Measurements from ENCODE around the gene TOP2B. TPM values are rescaled to one million over a fixed set of nuclear protein-coding genes. Genes with fewer than 3 reads are reported as not detected.

The TOP2B gene
- total RNA-seq, 1 donor from 2014 or later = 113 TPM

DNA sequence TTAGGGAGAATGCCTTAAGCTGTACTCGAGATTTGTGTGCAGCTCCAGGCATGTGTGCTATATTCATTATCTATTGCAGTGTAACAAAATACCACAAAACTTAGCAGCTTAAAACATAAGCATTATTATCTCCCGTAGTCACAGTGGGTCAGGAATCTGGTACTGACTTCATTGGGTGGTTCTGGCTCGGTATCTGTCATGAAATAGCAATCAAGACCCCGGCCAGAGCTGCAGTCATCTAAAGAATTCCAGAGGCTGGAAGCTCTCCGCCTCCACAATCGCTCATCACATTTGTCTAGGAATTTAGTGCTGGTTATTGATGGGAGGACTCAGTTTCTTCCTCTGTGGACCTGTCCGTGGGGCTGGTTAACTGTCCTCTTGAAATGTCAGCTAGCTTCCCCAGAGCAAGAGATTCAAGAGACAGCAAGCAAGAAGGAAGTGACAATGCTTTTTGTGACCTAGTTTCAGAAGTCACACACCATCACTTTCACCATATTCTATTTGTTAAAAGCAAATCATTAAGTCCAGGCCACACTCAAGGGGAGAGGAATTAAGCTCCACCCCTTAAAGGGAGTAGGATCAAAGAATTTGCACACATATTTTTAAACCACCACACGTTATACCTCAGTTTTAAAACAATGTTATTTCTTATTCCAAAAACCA lies 76.1 kb downstream of the TOP2B start:
- ATAC-seq (no peak), DNase-seq (no peak)
- intact Hi-C loops (cut with micrococcal nuclease) = no loop called here

DNA sequence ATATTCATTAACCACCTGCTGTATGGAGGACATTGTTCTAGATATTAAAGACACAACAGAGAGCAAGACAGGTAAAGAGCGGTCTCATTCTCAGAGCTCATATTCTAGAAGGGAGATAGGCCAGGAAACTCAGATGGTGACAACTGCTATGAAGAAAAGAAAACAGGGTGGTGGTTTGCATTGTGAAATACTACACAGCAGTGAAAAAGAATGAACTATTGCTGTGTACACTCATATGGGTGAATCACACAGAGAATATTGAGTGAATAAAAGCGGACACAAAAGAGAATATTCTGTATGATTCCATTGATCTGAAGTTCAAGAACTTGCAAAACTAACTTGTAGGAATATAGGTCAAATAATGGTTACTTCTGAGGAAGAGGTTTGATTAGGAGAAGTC lies 76.7 kb downstream of the TOP2B start:
- intact Hi-C loops (cut with micrococcal nuclease) = no loop called here
- ATAC-seq (no peak), DNase-seq (no peak)

- intact Hi-C loops (cut with micrococcal nuclease) = no loop called here
- DNase-seq (no peak), ATAC-seq (peak; percentile 12)
These were observed 77.2 kb downstream of the TOP2B start for GRCh38 chr3:25587526-25587925.

GRCh38 chr3:25587094-25587493 lies 77.6 kb downstream of the TOP2B start:
- ATAC-seq (peak; percentile 31), DNase-seq (no peak)
- intact Hi-C loops (cut with micrococcal nuclease) = no loop called here

- intact Hi-C loops (cut with micrococcal nuclease) = no loop called here
- DNase-seq (no peak), ATAC-seq (no peak)
These were observed 78.2 kb downstream of the TOP2B start for GRCh38 chr3:25586553-25586952.

- DNase-seq = no peak
- intact Hi-C loops (cut with micrococcal nuclease) = no loop called here
- no peak for ATAC-seq
These were observed 78.6 kb downstream of the TOP2B start for GRCh38 chr3:25586167-25586505.

- ATAC-seq (no peak), DNase-seq (no peak)
- intact Hi-C loops (cut with micrococcal nuclease) = no loop called here
These were observed 79.1 kb downstream of the TOP2B start for GRCh38 chr3:25585361-25586166.

- intact Hi-C loops (cut with micrococcal nuclease) = no loop called here
These were observed 80.5 kb downstream of the TOP2B start for GRCh38 chr3:25584011-25584789.

GRCh38 chr3:25583343-25583742 lies 81.4 kb downstream of the TOP2B start:
- no peak for DNase-seq
- intact Hi-C loops (cut with micrococcal nuclease) = no loop called here
- ATAC-seq = no peak

More at GRCh38 chr3:25584011-25584789, 80.5 kb downstream of the TOP2B start:
- no peak for DNase-seq
- no peak for ATAC-seq

GRCh38 chr3:25582242-25582641 lies 82.5 kb downstream of the TOP2B start:
- ATAC-seq (no peak), DNase-seq (no peak)
- intact Hi-C loops (cut with micrococcal nuclease) = no loop called here

DNA sequence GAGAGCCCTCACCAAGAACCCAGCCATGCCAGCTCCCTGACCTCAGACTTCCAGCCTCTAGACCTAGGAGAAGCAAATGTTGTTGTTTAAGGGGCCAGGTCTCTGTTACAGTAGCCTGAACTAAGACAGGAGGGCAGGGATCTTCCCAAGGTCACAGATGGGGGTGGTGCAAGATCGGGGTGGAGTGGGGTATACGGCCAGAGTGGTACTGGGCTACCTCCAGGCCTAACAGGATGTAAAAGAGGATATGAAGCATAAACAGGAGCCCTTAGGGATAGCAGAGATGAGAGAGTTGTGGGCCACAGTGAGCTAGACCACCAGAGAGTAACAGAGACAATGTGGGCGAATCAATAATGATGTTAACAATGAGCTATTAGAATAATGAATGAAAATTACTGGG lies 82.9 kb downstream of the TOP2B start:
- DNase-seq (no peak), ATAC-seq (no peak)
- intact Hi-C loops (cut with micrococcal nuclease) = no loop called here

DNA sequence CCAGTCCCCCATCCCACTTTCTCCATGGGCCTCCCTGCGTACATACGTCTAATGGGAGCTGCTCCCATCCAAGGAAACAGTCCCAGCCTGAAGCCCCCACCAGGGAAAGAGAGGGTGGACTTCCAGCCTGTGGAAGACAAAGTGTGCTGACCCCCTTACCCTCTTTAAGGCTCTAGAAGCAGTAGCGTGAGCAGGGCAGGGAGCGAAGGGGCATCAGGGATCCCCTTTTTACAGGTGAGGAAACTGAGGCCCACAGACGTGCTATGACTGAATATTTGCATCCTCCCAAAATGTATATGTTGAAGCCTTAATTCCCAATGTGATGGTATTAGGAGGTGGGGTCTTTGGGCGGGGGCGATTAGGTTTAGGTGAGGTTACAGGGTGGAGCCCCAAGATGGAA lies 83.4 kb downstream of the TOP2B start:
- intact Hi-C loops (cut with micrococcal nuclease) = no loop called here

GRCh38 chr3:25580534-25580933 lies 84.2 kb downstream of the TOP2B start:
- ATAC-seq = no peak
- no peak for DNase-seq
- intact Hi-C loops (cut with micrococcal nuclease) = no loop called here

More for the DNA sequence above, 83.4 kb downstream of the TOP2B start:
- DNase-seq (no peak), ATAC-seq (no peak)

GRCh38 chr3:25578059-25578458 lies 86.6 kb downstream of the TOP2B start:
- ATAC-seq (no peak), DNase-seq (no peak)
- intact Hi-C loops (cut with micrococcal nuclease) = no loop called here

- intact Hi-C loops (cut with micrococcal nuclease) = no loop called here
- ATAC-seq = no peak
These were observed 87.8 kb downstream of the TOP2B start for GRCh38 chr3:25576831-25577454.

DNA sequence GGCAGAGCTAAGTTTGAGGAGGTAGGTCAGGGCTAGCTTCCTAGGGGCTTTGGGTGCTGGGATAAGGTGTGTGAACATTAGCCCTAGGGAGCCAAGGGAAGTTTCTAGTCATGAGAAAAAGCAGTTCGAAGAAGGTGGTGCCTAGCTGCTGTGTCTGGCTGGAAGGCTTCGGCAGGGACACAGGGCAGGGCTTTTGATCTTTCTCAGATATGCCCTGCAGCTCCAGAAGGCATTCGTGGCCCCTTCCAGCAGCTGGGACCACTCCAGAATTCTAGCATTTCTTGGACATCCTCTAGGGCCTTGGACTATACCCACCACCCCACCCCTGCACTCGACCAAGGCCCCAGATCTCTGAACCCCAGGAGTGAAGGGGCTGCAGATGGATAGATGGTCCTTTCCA lies 88.6 kb downstream of the TOP2B start:
- intact Hi-C loops (cut with micrococcal nuclease) = no loop called here
- DNase-seq = no peak
- no peak for ATAC-seq

More at GRCh38 chr3:25576831-25577454, 87.8 kb downstream of the TOP2B start:
- no peak for DNase-seq

- no peak for DNase-seq
- no peak for ATAC-seq
- intact Hi-C loops (cut with micrococcal nuclease) = no loop called here
These were observed 89.7 kb downstream of the TOP2B start for GRCh38 chr3:25575001-25575400.

- DNase-seq (no peak), ATAC-seq (no peak)
- intact Hi-C loops (cut with micrococcal nuclease) = no loop called here
These were observed 90.4 kb downstream of the TOP2B start for GRCh38 chr3:25574172-25574765.

GRCh38 chr3:25573386-25574171 lies 91.1 kb downstream of the TOP2B start:
- no peak for DNase-seq
- intact Hi-C loops (cut with micrococcal nuclease) = no loop called here

More at GRCh38 chr3:25573386-25574171, 91.1 kb downstream of the TOP2B start:
- peak; percentile 77 for ATAC-seq
